Astrocyte (in vitro differentiated cells and primary cell): ENCODE results near the gene PAH. TPM values are rescaled to one million over a fixed set of nuclear protein-coding genes. Genes with fewer than 3 reads are reported as not detected.

Source experiments
- DNase-seq: peaks from one replicate; pipeline ENCODE4 v3.0.0-alpha.2; 2010; ENCODE audit warnings: low read depth
- FAIRE-seq: peaks from 2 replicates; lab custom pipeline; 2011; peaks lifted over from hg19 to GRCh38; lab: Jason Lieb, UNC
- H2AFZ ChIP-seq: 2 replicates; pipeline ENCODE4 v1.6.0; 2012; ENCODE audit warnings: low read depth, low read length, inconsistent platforms
- H3K27ac ChIP-seq: 2 replicates; pipeline ENCODE4 v1.5.1; 2011; ENCODE audit warnings: low read depth, low read length, inconsistent platforms
- H3K27me3 ChIP-seq: 2 replicates; pipeline ENCODE4 v1.6.0; 2011; ENCODE audit warnings: low read length, inconsistent platforms; ENCODE audit not compliant: insufficient read depth
- H3K36me3 ChIP-seq: 2 replicates; pipeline ENCODE4 v1.5.1; 2011; ENCODE audit warnings: low read length, inconsistent platforms; ENCODE audit not compliant: insufficient read depth
- H3K4me1 ChIP-seq: 2 replicates; pipeline ENCODE4 v1.5.1; 2011; ENCODE audit warnings: low read length, inconsistent platforms; ENCODE audit not compliant: insufficient read depth
- H3K4me2 ChIP-seq: 2 replicates; pipeline ENCODE4 v1.6.0; 2012; ENCODE audit warnings: low read length, inconsistent platforms
- H3K4me3 ChIP-seq: 2 replicates; pipeline ENCODE4 v1.5.1; 2011; ENCODE audit warnings: low read depth, mild to moderate bottlenecking, low read length, inconsistent platforms; ENCODE audit not compliant: insufficient read depth
- H3K79me2 ChIP-seq: 2 replicates; pipeline ENCODE4 v1.6.0; 2012; ENCODE audit warnings: mild to moderate bottlenecking, low read length, inconsistent platforms; ENCODE audit not compliant: insufficient read depth
- H3K9ac ChIP-seq: 2 replicates; pipeline ENCODE4 v1.6.0; 2012; ENCODE audit warnings: mild to moderate bottlenecking, low read length, inconsistent platforms
- H3K9me3 ChIP-seq: 2 replicates; pipeline ENCODE4 v1.5.1; 2012; ENCODE audit warnings: low read depth, mild to moderate bottlenecking, low read length, inconsistent platforms; ENCODE audit not compliant: insufficient read depth
- H4K20me1 ChIP-seq: 2 replicates; pipeline ENCODE4 v1.6.0; 2012; ENCODE audit warnings: low read length, inconsistent platforms; ENCODE audit not compliant: insufficient read depth
- H3K27ac Mint-ChIP-seq: one replicate; pipeline ENCODE4 v1.8.0; 2021; ENCODE audit warnings: mild to moderate bottlenecking, mixed read lengths; ENCODE audit not compliant: unreplicated experiment
- H3K27me3 Mint-ChIP-seq: one replicate; pipeline ENCODE4 v1.8.0; 2021; ENCODE audit warnings: low read depth, mixed read lengths; ENCODE audit not compliant: unreplicated experiment
- H3K36me3 Mint-ChIP-seq: one replicate; pipeline ENCODE4 v1.8.0; 2021; ENCODE audit warnings: low read depth, mixed read lengths; ENCODE audit not compliant: unreplicated experiment
- H3K4me1 Mint-ChIP-seq: one replicate; pipeline ENCODE4 v1.8.0; 2021; ENCODE audit warnings: low read depth, mixed read lengths; ENCODE audit not compliant: unreplicated experiment
- H3K4me3 Mint-ChIP-seq: one replicate; pipeline ENCODE4 v1.8.0; 2021; ENCODE audit warnings: mild to moderate bottlenecking, moderate library complexity, mixed read lengths; ENCODE audit not compliant: unreplicated experiment
- H3K9me3 Mint-ChIP-seq: one replicate; pipeline ENCODE4 v1.8.0; 2021; ENCODE audit warnings: mild to moderate bottlenecking, mixed read lengths; ENCODE audit not compliant: unreplicated experiment
- CTCF ChIP-seq: IDR thresholded peaks from 2 replicates; pipeline ENCODE4 v1.5.1; 2011; ENCODE audit warnings: low read depth, mild to moderate bottlenecking, inconsistent platforms, low read length, moderate library complexity; ENCODE audit not compliant: insufficient read depth
- EZH2 ChIP-seq: IDR thresholded peaks from 2 replicates; pipeline ENCODE4 v1.6.1; 2012; ENCODE audit warnings: mild to moderate bottlenecking, low read length, inconsistent platforms; ENCODE audit not compliant: insufficient read depth
- total RNA-seq: library from RNA; stranded (reverse); gene quantifications from 2 replicates; pipeline ENCODE4 v1.2.1, GENCODE V29; 2021

PAH gene
- total RNA-seq, 1 donor from 2014 or later: not detected

- no peak overlapping the region for H3K4me2 ChIP-seq
- H3K9me3 ChIP-seq: no peaks in the 10 kb centered on the region
- no peak overlapping the region for H3K4me3 ChIP-seq
- no peak overlapping the region for H3K9ac ChIP-seq
- no peaks in the 10 kb centered on the region for H3K36me3 Mint-ChIP-seq
- H3K27me3 Mint-ChIP-seq: peaks cover 6% of the 10 kb centered on the region
- no peaks in the 10 kb centered on the region for H3K79me2 ChIP-seq
- H3K27ac ChIP-seq: no peak overlapping the region
- H3K27ac Mint-ChIP-seq: no peak overlapping the region
- DNase-seq: no peak
- FAIRE-seq: no peak
- H3K27me3 ChIP-seq: no peaks in the 10 kb centered on the region
- H3K36me3 ChIP-seq: no peaks in the 10 kb centered on the region
- peaks cover 14% of the 10 kb centered on the region for H3K4me1 Mint-ChIP-seq
- TF ChIP-seq EZH2: no peak
- TF ChIP-seq CTCF: no peak
- no peaks in the 10 kb centered on the region for H4K20me1 ChIP-seq
- H3K9me3 Mint-ChIP-seq: peaks cover 3% of the 10 kb centered on the region
- no peak overlapping the region for H3K4me3 Mint-ChIP-seq
- no peak overlapping the region for H2AFZ ChIP-seq
- H3K4me1 ChIP-seq: no peaks in the 10 kb centered on the region
Measured at GRCh38 chr12:102874819-102875218, 42.2 kb downstream of the PAH start.

GRCh38 chr12:102873077-102873476, 44.0 kb downstream of the PAH start:
- H3K4me1 Mint-ChIP-seq: peaks cover 16% of the 10 kb centered on the region
- Histone ChIP-seq H3K4me1 (no peaks in the 10 kb centered on the region), H3K9ac (no peak overlapping the region), H3K4me2 (no peak overlapping the region), H3K36me3 (no peaks in the 10 kb centered on the region), H3K9me3 (no peaks in the 10 kb centered on the region), H3K27me3 (no peaks in the 10 kb centered on the region), H3K4me3 (no peak overlapping the region), H2AFZ (no peak overlapping the region), H3K27ac (no peak overlapping the region), H4K20me1 (no peaks in the 10 kb centered on the region), H3K79me2 (no peaks in the 10 kb centered on the region)
- no peak overlapping the region for H3K4me3 Mint-ChIP-seq
- no peaks in the 10 kb centered on the region for H3K27me3 Mint-ChIP-seq
- H3K9me3 Mint-ChIP-seq: peaks cover 7% of the 10 kb centered on the region
- FAIRE-seq (no peak), DNase-seq (no peak)
- H3K27ac Mint-ChIP-seq: no peak overlapping the region
- TF ChIP-seq CTCF (no peak), EZH2 (no peak)
- H3K36me3 Mint-ChIP-seq: no peaks in the 10 kb centered on the region

GRCh38 chr12:102871014-102871413, 46.0 kb downstream of the PAH start:
- no peak for FAIRE-seq
- no peaks in the 10 kb centered on the region for H3K27me3 ChIP-seq
- Mint-ChIP-seq H3K27ac (no peak overlapping the region), H3K36me3 (no peaks in the 10 kb centered on the region), H3K9me3 (peaks cover 7% of the 10 kb centered on the region), H3K4me3 (no peak overlapping the region), H3K4me1 (peaks cover 16% of the 10 kb centered on the region), H3K27me3 (no peaks in the 10 kb centered on the region)
- H3K9ac ChIP-seq: no peak overlapping the region
- no peak overlapping the region for H3K4me2 ChIP-seq
- no peak for TF ChIP-seq EZH2
- no peak for TF ChIP-seq CTCF
- H4K20me1 ChIP-seq: no peaks in the 10 kb centered on the region
- DNase-seq: no peak
- H3K4me3 ChIP-seq: no peak overlapping the region
- no peaks in the 10 kb centered on the region for H3K9me3 ChIP-seq
- H3K79me2 ChIP-seq: no peaks in the 10 kb centered on the region
- no peaks in the 10 kb centered on the region for H3K4me1 ChIP-seq
- H3K36me3 ChIP-seq: no peaks in the 10 kb centered on the region
- H3K27ac ChIP-seq: no peak overlapping the region
- H2AFZ ChIP-seq: no peak overlapping the region
